ENCODE data around the gene MAP7.
"Not testable (repeated sequence)": the region's sequence is repeated elsewhere in the genome, so short reads cannot be mapped to it uniquely, and the experiment has no call there.

The MAP7 gene

GRCh38 chr6:136506124-136506799 is 44.0 kb downstream of the MAP7 start:
- Histone ChIP-seq H3K27me3 (ENCODE audit: insufficient read depth, low read length) (peaks cover 8% of the 10 kb centered on the region; the same call in 1 of the 2 replicates), H3K4me1 (ENCODE audit: control insufficient read depth, insufficient read depth, low read length, unreplicated experiment) (no peaks in the 10 kb centered on the region), H3K79me2 (ENCODE audit: control insufficient read depth, insufficient read depth, low read length, unreplicated experiment) (no peaks in the 10 kb centered on the region), H3K36me3 (ENCODE audit: insufficient read depth, low read length) (no peaks in the 10 kb centered on the region), H2AFZ (ENCODE audit: low read length, unreplicated experiment) (no peak overlapping the region), H3K27ac (ENCODE audit: low read depth, low read length) (no peak overlapping the region), H3K4me3 (ENCODE audit: low read depth, low read length) (no peak overlapping the region)

GRCh38 chr6:136503303-136504029 is 46.8 kb downstream of the MAP7 start:
- H3K79me2 ChIP-seq (ENCODE audit: control insufficient read depth, insufficient read depth, low read length, unreplicated experiment): no peaks in the 10 kb centered on the region

GRCh38 chr6:136502786-136503185 is 47.4 kb downstream of the MAP7 start:
- H3K4me1 ChIP-seq (ENCODE audit: control insufficient read depth, insufficient read depth, low read length, unreplicated experiment): no peaks in the 10 kb centered on the region
- H3K27ac ChIP-seq (ENCODE audit: low read depth, low read length): no peak overlapping the region

More at GRCh38 chr6:136503303-136504029, 46.8 kb downstream of the MAP7 start:
- H2AFZ ChIP-seq (ENCODE audit: low read length, unreplicated experiment): no peak overlapping the region
- H3K27me3 ChIP-seq (ENCODE audit: insufficient read depth, low read length): peaks cover 5% of the 10 kb centered on the region; the same call in 1 of the 2 replicates
- no peaks in the 10 kb centered on the region for H3K4me1 ChIP-seq (ENCODE audit: control insufficient read depth, insufficient read depth, low read length, unreplicated experiment)
- H3K4me3 ChIP-seq (ENCODE audit: low read depth, low read length): no peak overlapping the region
- no peaks in the 10 kb centered on the region for H3K36me3 ChIP-seq (ENCODE audit: insufficient read depth, low read length)
- H3K27ac ChIP-seq (ENCODE audit: low read depth, low read length): no peak overlapping the region

GRCh38 chr6:136501514-136501913 is 48.7 kb downstream of the MAP7 start:
- no peak overlapping the region for H2AFZ ChIP-seq (ENCODE audit: low read length, unreplicated experiment)
- no peaks in the 10 kb centered on the region for H3K4me1 ChIP-seq (ENCODE audit: control insufficient read depth, insufficient read depth, low read length, unreplicated experiment)
- H3K27me3 ChIP-seq (ENCODE audit: insufficient read depth, low read length): no peaks in the 10 kb centered on the region
- H3K4me3 ChIP-seq (ENCODE audit: low read depth, low read length): no peak overlapping the region
- H3K27ac ChIP-seq (ENCODE audit: low read depth, low read length): no peak overlapping the region
- no peaks in the 10 kb centered on the region for H3K79me2 ChIP-seq (ENCODE audit: control insufficient read depth, insufficient read depth, low read length, unreplicated experiment)
- H3K36me3 ChIP-seq (ENCODE audit: insufficient read depth, low read length): no peaks in the 10 kb centered on the region

More at GRCh38 chr6:136502786-136503185, 47.4 kb downstream of the MAP7 start:
- peaks cover 5% of the 10 kb centered on the region; the same call in 1 of the 2 replicates for H3K27me3 ChIP-seq (ENCODE audit: insufficient read depth, low read length)
- no peak overlapping the region for H2AFZ ChIP-seq (ENCODE audit: low read length, unreplicated experiment)
- H3K36me3 ChIP-seq (ENCODE audit: insufficient read depth, low read length): no peaks in the 10 kb centered on the region
- no peak overlapping the region for H3K4me3 ChIP-seq (ENCODE audit: low read depth, low read length)
- H3K79me2 ChIP-seq (ENCODE audit: control insufficient read depth, insufficient read depth, low read length, unreplicated experiment): no peaks in the 10 kb centered on the region

- H2AFZ ChIP-seq (ENCODE audit: low read length, unreplicated experiment): no peak overlapping the region
- no peaks in the 10 kb centered on the region for H3K4me1 ChIP-seq (ENCODE audit: control insufficient read depth, insufficient read depth, low read length, unreplicated experiment)
- H3K4me3 ChIP-seq (ENCODE audit: low read depth, low read length): no peak overlapping the region
- no peak overlapping the region for H3K27ac ChIP-seq (ENCODE audit: low read depth, low read length)
- no peaks in the 10 kb centered on the region for H3K27me3 ChIP-seq (ENCODE audit: insufficient read depth, low read length)
- H3K36me3 ChIP-seq (ENCODE audit: insufficient read depth, low read length): no peaks in the 10 kb centered on the region
- no peaks in the 10 kb centered on the region for H3K79me2 ChIP-seq (ENCODE audit: control insufficient read depth, insufficient read depth, low read length, unreplicated experiment)
Observed at GRCh38 chr6:136501096-136501495, 49.1 kb downstream of the MAP7 start.

GRCh38 chr6:136500414-136500813 is 49.8 kb downstream of the MAP7 start:
- Histone ChIP-seq H3K4me3 (ENCODE audit: low read depth, low read length) (no peak overlapping the region), H3K27ac (ENCODE audit: low read depth, low read length) (no peak overlapping the region), H2AFZ (ENCODE audit: low read length, unreplicated experiment) (no peak overlapping the region), H3K36me3 (ENCODE audit: insufficient read depth, low read length) (no peaks in the 10 kb centered on the region), H3K4me1 (ENCODE audit: control insufficient read depth, insufficient read depth, low read length, unreplicated experiment) (no peaks in the 10 kb centered on the region), H3K79me2 (ENCODE audit: control insufficient read depth, insufficient read depth, low read length, unreplicated experiment) (no peaks in the 10 kb centered on the region), H3K27me3 (ENCODE audit: insufficient read depth, low read length) (no peaks in the 10 kb centered on the region)

GRCh38 chr6:136499370-136499769 is 50.9 kb downstream of the MAP7 start:
- H3K4me3 ChIP-seq (ENCODE audit: low read depth, low read length): no peak overlapping the region
- H3K79me2 ChIP-seq (ENCODE audit: control insufficient read depth, insufficient read depth, low read length, unreplicated experiment): no peaks in the 10 kb centered on the region
- H3K36me3 ChIP-seq (ENCODE audit: insufficient read depth, low read length): no peaks in the 10 kb centered on the region
- no peak overlapping the region for H3K27ac ChIP-seq (ENCODE audit: low read depth, low read length)
- no peak overlapping the region for H2AFZ ChIP-seq (ENCODE audit: low read length, unreplicated experiment)
- H3K4me1 ChIP-seq (ENCODE audit: control insufficient read depth, insufficient read depth, low read length, unreplicated experiment): no peaks in the 10 kb centered on the region
- H3K27me3 ChIP-seq (ENCODE audit: insufficient read depth, low read length): peaks cover under 1% of the 10 kb centered on the region; the same call in 1 of the 2 replicates

GRCh38 chr6:136496449-136496848 is 53.8 kb downstream of the MAP7 start:
- H3K27ac ChIP-seq (ENCODE audit: low read depth, low read length): not testable (repeated sequence)

GRCh38 chr6:136494710-136495109 is 55.5 kb downstream of the MAP7 start:
- Histone ChIP-seq H3K79me2 (ENCODE audit: control insufficient read depth, insufficient read depth, low read length, unreplicated experiment) (no peaks in the 10 kb centered on the region), H3K4me1 (ENCODE audit: control insufficient read depth, insufficient read depth, low read length, unreplicated experiment) (no peaks in the 10 kb centered on the region), H3K27ac (ENCODE audit: low read depth, low read length) (no peak overlapping the region), H3K27me3 (ENCODE audit: insufficient read depth, low read length) (peaks cover 6% of the 10 kb centered on the region; the same call in 1 of the 2 replicates), H2AFZ (ENCODE audit: low read length, unreplicated experiment) (no peak overlapping the region), H3K4me3 (ENCODE audit: low read depth, low read length) (no peak overlapping the region), H3K36me3 (ENCODE audit: insufficient read depth, low read length) (no peaks in the 10 kb centered on the region)

More at GRCh38 chr6:136496449-136496848, 53.8 kb downstream of the MAP7 start:
- H3K79me2 ChIP-seq (ENCODE audit: control insufficient read depth, insufficient read depth, low read length, unreplicated experiment); H2AFZ ChIP-seq (ENCODE audit: low read length, unreplicated experiment); H3K27me3 ChIP-seq (ENCODE audit: insufficient read depth, low read length); H3K4me3 ChIP-seq (ENCODE audit: low read depth, low read length); H3K36me3 ChIP-seq (ENCODE audit: insufficient read depth, low read length); H3K4me1 ChIP-seq (ENCODE audit: control insufficient read depth, insufficient read depth, low read length, unreplicated experiment): not testable (repeated sequence)

- Histone ChIP-seq H3K4me3 (ENCODE audit: low read depth, low read length) (no peak overlapping the region), H3K27ac (ENCODE audit: low read depth, low read length) (no peak overlapping the region), H3K27me3 (ENCODE audit: insufficient read depth, low read length) (peaks cover 6% of the 10 kb centered on the region; the same call in 1 of the 2 replicates), H3K79me2 (ENCODE audit: control insufficient read depth, insufficient read depth, low read length, unreplicated experiment) (no peaks in the 10 kb centered on the region), H2AFZ (ENCODE audit: low read length, unreplicated experiment) (no peak overlapping the region), H3K36me3 (ENCODE audit: insufficient read depth, low read length) (no peaks in the 10 kb centered on the region), H3K4me1 (ENCODE audit: control insufficient read depth, insufficient read depth, low read length, unreplicated experiment) (no peaks in the 10 kb centered on the region)
Observed at GRCh38 chr6:136494059-136494458, 56.2 kb downstream of the MAP7 start.

- no peak overlapping the region for H3K27ac ChIP-seq (ENCODE audit: low read depth, low read length)
- H3K79me2 ChIP-seq (ENCODE audit: control insufficient read depth, insufficient read depth, low read length, unreplicated experiment): no peaks in the 10 kb centered on the region
- H3K4me1 ChIP-seq (ENCODE audit: control insufficient read depth, insufficient read depth, low read length, unreplicated experiment): peaks cover 3% of the 10 kb centered on the region
- H3K36me3 ChIP-seq (ENCODE audit: insufficient read depth, low read length): no peaks in the 10 kb centered on the region
- no peak overlapping the region for H3K4me3 ChIP-seq (ENCODE audit: low read depth, low read length)
- no peak overlapping the region for H2AFZ ChIP-seq (ENCODE audit: low read length, unreplicated experiment)
- peaks cover 6% of the 10 kb centered on the region; the same call in 1 of the 2 replicates for H3K27me3 ChIP-seq (ENCODE audit: insufficient read depth, low read length)
Observed at GRCh38 chr6:136492409-136492808, 57.8 kb downstream of the MAP7 start.
